NCI-H1092 treated with DMSO at 0.1 percent for 48 hours (cell line): ENCODE results near the gene TIMP2.
"Not testable (repeated sequence)": the region's sequence is repeated elsewhere in the genome, so short reads cannot be mapped to it uniquely, and the experiment has no call there.

Source experiments
- DNase-seq: peaks from one replicate; lab custom pipeline; 2025; lab: John Stamatoyannopoulos, UW

TIMP2 gene

GRCh38 chr17:78954684-78955083, 29.5 kb upstream of the TIMP2 start:
- DNase-seq = no peak

- peak; percentile 7 for DNase-seq
Observed at GRCh38 chr17:78953356-78954350, 28.5 kb upstream of the TIMP2 start.

DNA sequence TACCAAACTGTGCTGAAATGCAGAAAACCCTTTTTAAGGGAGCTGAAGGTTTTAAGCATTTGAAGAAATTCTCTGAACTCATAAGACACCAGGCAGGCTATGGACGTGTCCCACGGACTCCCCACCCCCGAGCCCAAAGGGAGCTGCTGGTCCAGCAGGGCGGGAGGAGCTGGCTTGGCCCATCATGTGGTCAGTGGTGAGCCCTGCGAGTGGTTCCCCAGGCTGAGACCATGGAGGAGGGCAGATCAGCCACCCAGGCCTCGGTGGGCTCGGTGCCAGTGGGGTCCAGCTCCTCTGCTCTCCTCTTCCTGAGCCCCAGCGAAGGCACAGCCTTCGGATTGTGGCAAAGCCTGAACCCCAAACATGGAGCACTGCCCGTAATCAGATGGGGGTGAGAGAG, 27.5 kb upstream of the TIMP2 start:
- no peak for DNase-seq

- DNase-seq = no peak
Observed at GRCh38 chr17:78951967-78952551, 26.9 kb upstream of the TIMP2 start.

- no peak for DNase-seq
Observed at GRCh38 chr17:78950870-78951269, 25.7 kb upstream of the TIMP2 start.

DNA sequence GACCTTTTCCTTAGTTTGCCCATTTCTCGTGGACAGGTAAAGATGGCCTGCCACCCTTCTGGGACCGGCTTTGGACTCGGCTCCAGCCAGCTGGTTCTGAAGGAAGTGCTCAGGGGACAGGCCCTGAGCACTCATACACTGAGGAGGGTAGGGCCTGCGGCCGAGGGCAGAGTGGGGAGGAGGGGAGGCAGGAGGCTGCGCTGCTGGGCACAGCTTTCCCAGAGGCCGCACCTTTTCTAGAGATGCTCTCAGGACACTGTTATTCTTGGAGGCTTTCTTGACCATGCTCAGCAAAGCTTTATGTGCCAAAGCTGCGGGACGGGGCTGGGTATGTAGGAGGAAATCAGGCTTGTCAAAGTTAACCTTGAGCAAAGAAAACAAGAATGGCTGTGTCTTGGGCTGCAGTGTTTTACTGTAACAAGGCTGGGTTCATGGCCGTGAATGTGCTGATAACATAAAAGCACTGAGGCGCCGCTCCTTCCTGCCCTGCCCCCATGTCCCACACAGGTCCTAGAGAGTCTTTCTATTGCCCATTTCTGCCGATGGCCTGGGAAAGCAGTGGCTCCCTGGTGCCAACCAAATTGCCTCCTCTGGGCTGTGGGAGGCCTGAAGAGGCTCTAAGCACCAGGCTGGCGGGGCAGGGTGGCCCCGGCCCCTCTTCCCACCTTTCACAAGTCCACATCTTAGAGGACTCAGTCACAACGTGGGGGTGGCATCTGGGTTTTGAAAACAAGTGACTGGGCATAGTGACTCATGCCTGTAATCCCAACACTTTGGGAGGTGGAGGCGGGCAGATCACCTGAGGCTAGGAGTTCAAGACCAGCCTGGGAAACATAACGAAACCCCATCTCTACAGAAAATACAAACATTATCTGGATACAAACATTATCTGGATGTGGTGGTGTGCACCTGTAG, 22.3 kb upstream of the TIMP2 start:
- no peak for DNase-seq

DNA sequence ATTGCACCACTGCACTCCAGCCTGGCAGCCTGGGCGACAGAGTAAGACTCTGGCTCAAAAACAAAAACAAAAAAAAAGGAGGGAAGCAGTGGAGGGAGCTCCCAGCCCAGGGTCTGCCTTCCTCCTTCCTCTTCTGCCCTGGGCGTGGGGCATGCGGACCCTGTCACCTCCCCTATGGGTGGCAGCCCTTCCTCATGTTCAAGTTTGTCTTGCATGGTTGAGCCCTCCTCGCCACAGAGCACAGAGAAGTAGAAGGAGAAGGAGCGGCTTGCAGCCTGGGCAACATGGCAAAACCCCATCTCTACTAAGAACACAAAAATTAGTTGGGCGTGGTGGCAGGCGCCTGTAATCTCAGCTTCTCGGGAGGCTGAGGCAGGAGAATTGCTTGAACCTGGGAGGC, 21.4 kb upstream of the TIMP2 start:
- DNase-seq = no peak

GRCh38 chr17:78946131-78946530, 20.9 kb upstream of the TIMP2 start:
- no peak for DNase-seq

DNA sequence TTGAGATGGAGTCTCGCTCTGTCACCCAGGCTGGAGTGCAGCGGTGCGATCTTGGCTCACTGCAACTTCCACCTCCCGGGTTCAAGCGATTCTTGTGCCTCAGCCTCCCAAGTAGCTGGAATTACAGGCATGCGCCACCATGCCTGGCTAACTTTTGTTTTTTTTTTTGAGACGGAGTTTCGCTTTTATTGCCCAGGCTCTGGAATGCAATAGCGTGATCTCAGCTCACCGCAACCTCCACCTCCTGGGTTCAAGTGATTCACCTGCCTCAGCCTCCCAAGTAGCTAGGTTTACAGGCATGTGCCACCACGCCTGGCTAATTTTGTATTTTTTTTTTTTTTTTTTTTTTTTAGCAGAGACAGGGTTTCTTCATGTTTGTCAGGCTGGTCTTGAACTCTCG, 20.3 kb upstream of the TIMP2 start:
- not testable (repeated sequence) for DNase-seq

DNA sequence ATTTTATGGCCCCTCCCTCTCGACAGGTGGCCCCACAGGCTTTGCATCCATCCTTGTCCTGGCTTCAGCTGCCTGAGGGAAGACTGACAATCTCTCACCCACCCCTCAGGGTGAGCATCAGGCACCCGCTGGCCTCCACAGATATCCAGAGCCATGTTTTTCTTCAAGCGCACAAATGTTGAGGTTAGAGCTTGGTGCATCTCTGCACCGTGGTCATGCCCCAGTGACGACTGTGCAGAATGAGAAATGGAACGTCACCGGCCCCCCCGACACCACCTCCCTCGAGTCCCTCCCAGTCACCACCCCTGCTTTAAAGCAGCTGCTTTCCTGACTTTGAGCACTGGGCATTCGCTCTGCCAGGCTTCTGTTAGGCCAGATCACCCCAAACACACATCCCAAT, 19.8 kb upstream of the TIMP2 start:
- DNase-seq = no peak

DNA sequence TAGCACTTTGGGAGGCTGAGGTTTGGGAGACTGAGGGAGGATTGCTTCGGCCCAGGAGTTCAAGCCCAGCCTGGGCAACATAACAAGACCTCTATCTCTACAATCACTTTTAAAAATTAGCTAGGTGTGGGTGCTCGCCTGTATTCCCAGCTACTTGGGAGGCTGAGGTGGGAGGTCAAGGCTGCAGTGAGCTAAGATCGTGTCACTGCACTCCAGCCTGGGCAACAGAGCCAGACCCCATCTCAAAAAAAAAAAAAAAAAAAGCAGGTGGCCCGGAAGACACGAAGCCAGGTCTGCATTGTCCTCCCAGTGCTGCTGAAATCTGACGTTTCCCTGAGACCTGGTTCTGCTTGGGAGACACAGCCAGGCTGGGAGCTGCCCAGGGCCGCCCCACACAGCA, 18.8 kb upstream of the TIMP2 start:
- no peak for DNase-seq

- no peak for DNase-seq
Observed at GRCh38 chr17:78940708-78941107, 15.5 kb upstream of the TIMP2 start.

DNA sequence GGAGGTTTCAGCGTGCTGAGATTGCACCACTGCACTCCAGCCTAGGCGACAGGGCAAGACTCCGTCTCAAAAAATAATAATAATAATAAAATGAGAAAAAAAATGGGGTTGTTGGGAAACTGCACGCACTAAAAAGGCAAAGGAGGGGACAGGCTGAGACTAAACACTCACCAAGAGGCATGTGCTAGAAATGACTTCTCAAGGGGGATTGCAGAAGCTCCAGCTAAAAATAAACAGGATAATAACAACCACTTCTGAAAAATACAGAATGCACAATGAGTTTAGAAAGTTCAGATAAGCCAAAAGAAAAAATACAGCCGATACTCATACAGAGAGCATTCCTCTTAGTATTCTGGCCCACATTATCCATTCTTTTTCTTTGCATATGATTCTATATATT, 15.1 kb upstream of the TIMP2 start:
- no peak for DNase-seq

DNA sequence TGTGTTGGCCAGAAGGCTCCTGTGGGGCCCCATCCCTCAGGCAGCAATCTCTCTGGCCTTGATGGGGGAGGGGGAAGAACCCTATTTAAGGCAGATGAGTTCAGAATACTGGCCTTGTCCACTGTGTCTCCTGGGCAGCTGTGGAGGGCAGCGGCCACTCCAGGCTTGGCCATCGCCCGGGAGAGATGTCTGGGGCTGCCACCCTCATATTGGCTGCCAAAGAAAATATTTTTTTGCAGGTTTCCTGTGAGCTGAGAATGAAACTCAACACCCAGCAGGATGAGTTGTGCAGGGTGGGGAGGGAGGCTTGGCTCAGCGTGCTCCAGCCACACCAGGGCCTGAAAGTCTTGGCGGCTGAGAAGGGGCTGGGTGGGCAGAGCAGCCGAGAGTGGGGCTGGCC, 14.4 kb upstream of the TIMP2 start:
- DNase-seq = no peak

DNA sequence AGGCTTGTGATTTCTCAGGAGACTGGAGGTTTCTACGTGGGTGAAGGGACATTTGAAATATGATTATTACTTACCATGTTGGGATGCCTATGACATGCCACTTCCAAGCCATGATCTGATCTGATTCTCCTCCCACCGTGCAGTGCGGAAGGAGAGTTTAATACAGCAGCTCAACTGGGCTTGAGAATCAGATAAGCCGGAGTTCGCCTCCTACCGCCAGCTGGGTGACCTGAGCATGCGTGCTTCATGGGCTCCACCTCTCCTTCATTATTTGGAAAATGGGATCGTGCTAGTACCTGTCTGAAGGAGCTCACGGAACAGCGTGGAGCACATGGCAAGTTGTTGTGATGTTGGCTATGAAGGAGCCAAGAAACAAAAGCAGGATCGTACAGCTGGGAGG, 12.4 kb upstream of the TIMP2 start:
- DNase-seq = no peak

- DNase-seq = no peak
Observed at GRCh38 chr17:78935419-78936323, 10.5 kb upstream of the TIMP2 start.

- DNase-seq = no peak
Observed at GRCh38 chr17:78934681-78935418, 9.7 kb upstream of the TIMP2 start.

GRCh38 chr17:78933959-78934568, 8.9 kb upstream of the TIMP2 start:
- DNase-seq = peak; percentile 78

DNA sequence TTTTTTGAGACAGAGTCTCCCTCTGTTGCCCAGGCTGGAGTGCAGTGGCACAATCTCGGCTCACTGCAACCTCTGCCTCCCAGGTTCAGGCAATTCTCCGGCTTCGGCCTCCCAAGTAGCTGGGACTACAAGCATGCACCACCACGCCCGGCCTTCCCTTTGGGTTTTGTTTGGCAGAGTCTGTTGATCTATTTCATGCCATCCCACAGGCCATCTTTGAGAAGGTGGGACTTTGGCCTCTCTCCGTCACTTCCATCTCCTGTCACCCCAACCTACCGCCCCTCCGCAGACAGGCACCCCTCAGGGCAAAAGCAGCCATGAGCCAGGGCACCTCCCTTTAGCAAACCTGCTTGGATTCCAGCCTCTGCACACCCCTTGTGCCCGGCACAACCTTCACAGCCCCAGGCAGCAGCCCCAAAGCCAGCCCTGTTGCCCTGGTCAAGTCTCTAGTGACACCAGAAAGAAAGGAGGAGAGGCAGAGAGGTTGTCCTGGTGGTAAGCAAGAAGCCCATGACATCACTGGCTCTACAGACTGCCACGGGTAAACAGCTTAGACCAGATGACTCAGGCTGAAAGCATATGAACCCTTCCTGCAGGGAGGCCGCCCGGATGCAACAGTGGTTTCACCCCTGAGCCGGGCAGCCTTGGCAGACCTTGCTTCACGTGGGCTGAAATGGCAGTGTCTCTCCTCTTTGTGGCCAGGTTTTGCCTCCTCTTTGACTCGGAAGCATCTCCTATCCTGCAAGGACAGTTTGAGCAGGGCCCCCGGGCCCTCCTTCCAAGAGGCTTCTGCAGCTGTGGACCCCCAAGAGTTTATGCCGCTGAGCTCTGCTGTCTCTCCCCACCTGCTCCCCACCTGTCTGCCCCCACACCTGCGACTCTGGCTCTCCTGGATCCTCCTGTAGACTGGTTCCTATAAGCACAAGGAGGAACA, 8.1 kb upstream of the TIMP2 start:
- no peak for DNase-seq
